LNCAP (cell line): ENCODE measurements around the gene NEDD4L.

Experiments used
- CTCF ChIP-seq: fragments of 450-650 bp; IDR thresholded peaks from 2 replicates; pipeline ENCODE4 v1.5.1; 2017; ENCODE audit warnings: mild to moderate bottlenecking

The NEDD4L gene

GRCh38 chr18:58271770-58272169 lies 227.7 kb downstream of the NEDD4L start:
- no peak for TF ChIP-seq CTCF

- no peak for TF ChIP-seq CTCF
Measured at GRCh38 chr18:58272209-58272608, 228.2 kb downstream of the NEDD4L start.

- no peak for TF ChIP-seq CTCF
Measured at GRCh38 chr18:58272779-58273435, 228.9 kb downstream of the NEDD4L start.

- no peak for TF ChIP-seq CTCF
Measured at GRCh38 chr18:58275176-58275575, 231.2 kb downstream of the NEDD4L start.

GRCh38 chr18:58276789-58277739 lies 233.0 kb downstream of the NEDD4L start:
- TF ChIP-seq CTCF: no peak

GRCh38 chr18:58279504-58280175 lies 235.6 kb downstream of the NEDD4L start:
- TF ChIP-seq CTCF: no peak

GRCh38 chr18:58280191-58280590 lies 236.2 kb downstream of the NEDD4L start:
- no peak for TF ChIP-seq CTCF
